WTC11 (cell line): ENCODE results near the gene DCLK1. TPM values are rescaled to one million over a fixed set of nuclear protein-coding genes. Genes with fewer than 3 reads are reported as not detected.
A peak's percentile ranks its signal among the peaks of the same experiment; 100 is the strongest.

Experiments
- ATAC-seq: fragments of 200-7000 bp; cut with Tn5 transposase; 2 replicates; pipeline ENCODE4 v1.10.0; 2021; ENCODE audit warnings: mild to moderate bottlenecking, moderate library complexity
- CTCF ChIA-PET: fragments of 300-600 bp; sonication (Branson Sonifier 250); formaldehyde crosslinking; loops from one replicate; lab custom pipeline; 2021; ENCODE audit warnings: antibody characterized with exemption; lab: Charles Lee
- POLR2A ChIA-PET: fragments of 350-600 bp; sonication (Branson Sonifier 250); formaldehyde crosslinking; loops from one replicate; lab custom pipeline; 2021; ENCODE audit warnings: antibody characterized with exemption; lab: Charles Lee
- DNase-seq: peaks from one replicate; pipeline ENCODE4 v3.0.0; 2021; ENCODE audit warnings: low spot score
- H3K27ac Mint-ChIP-seq: 2 replicates; pipeline ENCODE4 v1.8.0; 2021; ENCODE audit warnings: mixed read lengths
- H3K27me3 Mint-ChIP-seq: 2 replicates; pipeline ENCODE4 v1.8.0; 2021; ENCODE audit warnings: low read depth, mild to moderate bottlenecking, moderate library complexity, mixed read lengths
- H3K36me3 Mint-ChIP-seq: 2 replicates; pipeline ENCODE4 v1.8.0; 2021; ENCODE audit warnings: mixed read lengths
- H3K4me1 Mint-ChIP-seq: 2 replicates; pipeline ENCODE4 v1.8.0; 2022; ENCODE audit warnings: mixed read lengths
- H3K4me3 Mint-ChIP-seq: 2 replicates; pipeline ENCODE4 v1.8.0; 2021; ENCODE audit warnings: mild to moderate bottlenecking, moderate library complexity, mixed read lengths
- H3K9me3 Mint-ChIP-seq: 2 replicates; pipeline ENCODE4 v1.8.0; 2021; ENCODE audit warnings: mixed read lengths
- CBFB ChIP-seq: sonication (generic); formaldehyde crosslinking; IDR thresholded peaks from 2 replicates; pipeline ENCODE4 v1.8.1; 2022; ENCODE audit warnings: mild to moderate bottlenecking, low read depth, missing genetic modification reagents
- FOXK1 ChIP-seq: sonication (generic); formaldehyde crosslinking; IDR thresholded peaks from 2 replicates; pipeline ENCODE4 v1.8.0; 2022; ENCODE audit warnings: mild to moderate bottlenecking, moderate library complexity, missing genetic modification reagents
- FOXP1 ChIP-seq: sonication (generic); formaldehyde crosslinking; IDR thresholded peaks from 2 replicates; pipeline ENCODE4 v1.8.0; 2022; ENCODE audit warnings: missing genetic modification reagents, mild to moderate bottlenecking, moderate library complexity, borderline replicate concordance
- GRHL2 ChIP-seq: fragments of 250-450 bp; sonication (Bioruptor Pico); IDR thresholded peaks from 2 replicates; pipeline ENCODE4 v1.8.0; 2022; ENCODE audit warnings: mild to moderate bottlenecking, moderate library complexity; ENCODE audit not compliant: insufficient replicate concordance, severe bottlenecking
- NFATC4 ChIP-seq: fragments of 250-450 bp; sonication (Bioruptor Pico); IDR thresholded peaks from 2 replicates; pipeline ENCODE4 v1.9.0; 2021; ENCODE audit warnings: mild to moderate bottlenecking
- NR3C1 ChIP-seq: sonication (generic); formaldehyde crosslinking; conservative IDR thresholded peaks from 2 replicates; pipeline ENCODE4 v1.8.1; 2023; ENCODE audit warnings: low read depth, mild to moderate bottlenecking, missing genetic modification reagents
- OVOL2 ChIP-seq: fragments of 250-450 bp; sonication (Bioruptor Pico); IDR thresholded peaks from 2 replicates; pipeline ENCODE4 v1.9.0; 2021; ENCODE audit warnings: mild to moderate bottlenecking, borderline replicate concordance
- SMAD3 ChIP-seq: sonication (generic); formaldehyde crosslinking; IDR thresholded peaks from 2 replicates; pipeline ENCODE4 v1.8.0; 2022; ENCODE audit warnings: missing genetic modification reagents, mild to moderate bottlenecking, borderline replicate concordance
- TEAD1 ChIP-seq: sonication (generic); formaldehyde crosslinking; IDR thresholded peaks from 2 replicates; pipeline ENCODE4 v1.8.0; 2022; ENCODE audit warnings: mild to moderate bottlenecking, missing genetic modification reagents
- ZNF121 ChIP-seq: sonication (generic); formaldehyde crosslinking; IDR thresholded peaks from 2 replicates; pipeline ENCODE4 v1.8.0; 2023; ENCODE audit warnings: missing genetic modification reagents
- ZNF232 ChIP-seq: sonication (generic); formaldehyde crosslinking; IDR thresholded peaks from 2 replicates; pipeline ENCODE4 v1.8.0; 2022; ENCODE audit warnings: mild to moderate bottlenecking, missing genetic modification reagents
- total RNA-seq: library from RNA; stranded (reverse); gene quantifications from 3 replicates; pipeline ENCODE4 v1.2.3, GENCODE V29; 2021
- TF ChIP-seq, protein P1 (sequence below): sonication (generic); formaldehyde crosslinking; IDR thresholded peaks from 2 replicates; pipeline ENCODE4 v1.8.1; 2023; ENCODE audit warnings: mild to moderate bottlenecking, missing genetic modification reagents
- TF ChIP-seq, protein P2 (sequence below): sonication (generic); formaldehyde crosslinking; IDR thresholded peaks from 2 replicates; pipeline ENCODE4 v1.8.1; 2023; ENCODE audit warnings: mild to moderate bottlenecking, moderate library complexity, missing genetic modification reagents
- TF ChIP-seq, protein P3 (sequence below): sonication (generic); formaldehyde crosslinking; IDR thresholded peaks from 2 replicates; pipeline ENCODE4 v1.8.1; 2022; ENCODE audit warnings: mild to moderate bottlenecking, moderate library complexity, missing genetic modification reagents
- TF ChIP-seq, protein P4 (sequence below): sonication (generic); formaldehyde crosslinking; conservative IDR thresholded peaks from 2 replicates; pipeline ENCODE4 v1.8.1; 2023; ENCODE audit warnings: mild to moderate bottlenecking, low read depth, missing genetic modification reagents, moderate library complexity
- TF ChIP-seq, protein P5 (sequence below): fragments of 250-450 bp; sonication (Bioruptor Pico); IDR thresholded peaks from 2 replicates; pipeline ENCODE4 v1.9.0; 2021; ENCODE audit warnings: mild to moderate bottlenecking
- TF ChIP-seq, protein P6 (sequence below): sonication (generic); formaldehyde crosslinking; IDR thresholded peaks from 2 replicates; pipeline ENCODE4 v1.8.0; 2022; ENCODE audit warnings: mild to moderate bottlenecking, missing genetic modification reagents
- TF ChIP-seq, protein P7 (sequence below): sonication (generic); formaldehyde crosslinking; IDR thresholded peaks from 2 replicates; pipeline ENCODE4 v1.8.1; 2022; ENCODE audit warnings: missing genetic modification reagents, borderline replicate concordance
- TF ChIP-seq, protein P8 (sequence below): sonication (generic); formaldehyde crosslinking; IDR thresholded peaks from 2 replicates; pipeline ENCODE4 v1.8.0; 2022; ENCODE audit warnings: mild to moderate bottlenecking, missing genetic modification reagents

Gene DCLK1
- total RNA-seq, 1 experiment from 2014 or later = 18.5 TPM

DNA sequence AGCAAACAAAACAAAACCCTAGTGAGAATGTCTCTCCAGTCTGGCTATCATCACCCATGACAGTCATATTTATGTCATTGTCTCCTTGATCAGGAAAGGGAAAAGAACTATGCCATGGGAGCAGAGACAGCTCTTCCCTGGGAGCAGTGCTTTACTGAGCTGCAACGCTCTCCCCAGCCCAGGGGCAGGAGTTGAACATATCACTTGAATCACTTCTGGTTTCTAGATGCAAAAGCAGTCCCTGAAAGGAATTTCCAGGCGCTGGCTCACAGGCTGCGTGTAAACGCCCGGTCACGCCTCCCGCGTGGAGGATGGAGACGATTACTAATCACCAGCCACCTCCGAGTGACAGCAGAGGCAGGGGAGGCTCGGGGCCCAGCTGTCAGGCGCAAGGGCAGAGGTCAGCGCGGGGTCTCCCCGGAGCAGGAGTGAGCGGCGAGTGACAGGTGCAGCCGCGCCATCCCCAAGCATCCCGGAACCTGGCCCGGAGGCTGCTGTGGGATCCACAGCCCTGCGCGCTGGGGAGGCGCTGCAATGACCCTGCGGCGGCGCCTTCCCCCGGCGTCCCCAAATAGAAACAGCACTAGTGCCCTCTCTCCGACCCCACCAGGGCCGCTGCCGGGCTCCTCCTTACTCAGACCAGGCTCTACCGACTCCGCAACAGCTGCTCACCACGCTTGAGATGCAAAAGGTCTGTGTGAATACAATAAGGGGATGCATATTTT lies 23.5 kb upstream of the DCLK1 start:
- ChIA-PET POLR2A (no interaction called here), CTCF (no interaction called here)
- H3K4me3 Mint-ChIP-seq = peak overlapping the region; percentile 70
- peaks cover 9% of the 10 kb centered on the region; the same call in 1 of the 2 replicates for H3K36me3 Mint-ChIP-seq
- peak; percentile 96 for ATAC-seq
- H3K9me3 Mint-ChIP-seq = peaks cover 25% of the 10 kb centered on the region
- no peak overlapping the region for H3K27ac Mint-ChIP-seq
- H3K4me1 Mint-ChIP-seq = peaks cover 5% of the 10 kb centered on the region
- peak; percentile 62 for DNase-seq
- H3K27me3 Mint-ChIP-seq = peaks cover 16% of the 10 kb centered on the region
- TF ChIP-seq, protein P1, sequence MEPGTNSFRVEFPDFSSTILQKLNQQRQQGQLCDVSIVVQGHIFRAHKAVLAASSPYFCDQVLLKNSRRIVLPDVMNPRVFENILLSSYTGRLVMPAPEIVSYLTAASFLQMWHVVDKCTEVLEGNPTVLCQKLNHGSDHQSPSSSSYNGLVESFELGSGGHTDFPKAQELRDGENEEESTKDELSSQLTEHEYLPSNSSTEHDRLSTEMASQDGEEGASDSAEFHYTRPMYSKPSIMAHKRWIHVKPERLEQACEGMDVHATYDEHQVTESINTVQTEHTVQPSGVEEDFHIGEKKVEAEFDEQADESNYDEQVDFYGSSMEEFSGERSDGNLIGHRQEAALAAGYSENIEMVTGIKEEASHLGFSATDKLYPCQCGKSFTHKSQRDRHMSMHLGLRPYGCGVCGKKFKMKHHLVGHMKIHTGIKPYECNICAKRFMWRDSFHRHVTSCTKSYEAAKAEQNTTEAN (CRISPR knock-in tag) = no peak
- TF ChIP-seq FOXP1 (peak; percentile 68; the same call in 1 of the 2 replicates), SMAD3 (CRISPR knock-in tag) (no peak), NR3C1 (0 out of 2 replicates have a peak, but pooled peaks have one; percentile 30), OVOL2 (CRISPR knock-in tag) (no peak), ZNF232 (CRISPR knock-in tag) (no peak), TEAD1 (CRISPR knock-in tag) (no peak), ZNF121 (CRISPR knock-in tag) (0 out of 2 replicates have a peak, but pooled peaks have one; percentile 25), CBFB (CRISPR knock-in tag) (no peak), FOXK1 (0 out of 2 replicates have a peak, but pooled peaks have one; percentile 13)
- TF ChIP-seq, protein P2, sequence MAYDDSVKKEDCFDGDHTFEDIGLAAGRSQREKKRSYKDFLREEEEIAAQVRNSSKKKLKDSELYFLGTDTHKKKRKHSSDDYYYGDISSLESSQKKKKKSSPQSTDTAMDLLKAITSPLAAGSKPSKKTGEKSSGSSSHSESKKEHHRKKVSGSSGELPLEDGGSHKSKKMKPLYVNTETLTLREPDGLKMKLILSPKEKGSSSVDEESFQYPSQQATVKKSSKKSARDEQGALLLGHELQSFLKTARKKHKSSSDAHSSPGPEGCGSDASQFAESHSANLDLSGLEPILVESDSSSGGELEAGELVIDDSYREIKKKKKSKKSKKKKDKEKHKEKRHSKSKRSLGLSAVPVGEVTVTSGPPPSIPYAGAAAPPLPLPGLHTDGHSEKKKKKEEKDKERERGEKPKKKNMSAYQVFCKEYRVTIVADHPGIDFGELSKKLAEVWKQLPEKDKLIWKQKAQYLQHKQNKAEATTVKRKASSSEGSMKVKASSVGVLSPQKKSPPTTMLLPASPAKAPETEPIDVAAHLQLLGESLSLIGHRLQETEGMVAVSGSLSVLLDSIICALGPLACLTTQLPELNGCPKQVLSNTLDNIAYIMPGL (CRISPR knock-in tag) = 0 out of 2 replicates have a peak, but pooled peaks have one; percentile 23
- TF ChIP-seq, protein P3, sequence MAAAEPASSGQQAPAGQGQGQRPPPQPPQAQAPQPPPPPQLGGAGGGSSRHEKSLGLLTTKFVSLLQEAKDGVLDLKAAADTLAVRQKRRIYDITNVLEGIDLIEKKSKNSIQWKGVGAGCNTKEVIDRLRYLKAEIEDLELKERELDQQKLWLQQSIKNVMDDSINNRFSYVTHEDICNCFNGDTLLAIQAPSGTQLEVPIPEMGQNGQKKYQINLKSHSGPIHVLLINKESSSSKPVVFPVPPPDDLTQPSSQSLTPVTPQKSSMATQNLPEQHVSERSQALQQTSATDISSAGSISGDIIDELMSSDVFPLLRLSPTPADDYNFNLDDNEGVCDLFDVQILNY (CRISPR knock-in tag) = 0 out of 2 replicates have a peak, but pooled peaks have one; percentile 33
- TF ChIP-seq, protein P4, sequence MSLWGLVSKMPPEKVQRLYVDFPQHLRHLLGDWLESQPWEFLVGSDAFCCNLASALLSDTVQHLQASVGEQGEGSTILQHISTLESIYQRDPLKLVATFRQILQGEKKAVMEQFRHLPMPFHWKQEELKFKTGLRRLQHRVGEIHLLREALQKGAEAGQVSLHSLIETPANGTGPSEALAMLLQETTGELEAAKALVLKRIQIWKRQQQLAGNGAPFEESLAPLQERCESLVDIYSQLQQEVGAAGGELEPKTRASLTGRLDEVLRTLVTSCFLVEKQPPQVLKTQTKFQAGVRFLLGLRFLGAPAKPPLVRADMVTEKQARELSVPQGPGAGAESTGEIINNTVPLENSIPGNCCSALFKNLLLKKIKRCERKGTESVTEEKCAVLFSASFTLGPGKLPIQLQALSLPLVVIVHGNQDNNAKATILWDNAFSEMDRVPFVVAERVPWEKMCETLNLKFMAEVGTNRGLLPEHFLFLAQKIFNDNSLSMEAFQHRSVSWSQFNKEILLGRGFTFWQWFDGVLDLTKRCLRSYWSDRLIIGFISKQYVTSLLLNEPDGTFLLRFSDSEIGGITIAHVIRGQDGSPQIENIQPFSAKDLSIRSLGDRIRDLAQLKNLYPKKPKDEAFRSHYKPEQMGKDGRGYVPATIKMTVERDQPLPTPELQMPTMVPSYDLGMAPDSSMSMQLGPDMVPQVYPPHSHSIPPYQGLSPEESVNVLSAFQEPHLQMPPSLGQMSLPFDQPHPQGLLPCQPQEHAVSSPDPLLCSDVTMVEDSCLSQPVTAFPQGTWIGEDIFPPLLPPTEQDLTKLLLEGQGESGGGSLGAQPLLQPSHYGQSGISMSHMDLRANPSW (CRISPR knock-in tag) = no peak
- TF ChIP-seq, protein P5, sequence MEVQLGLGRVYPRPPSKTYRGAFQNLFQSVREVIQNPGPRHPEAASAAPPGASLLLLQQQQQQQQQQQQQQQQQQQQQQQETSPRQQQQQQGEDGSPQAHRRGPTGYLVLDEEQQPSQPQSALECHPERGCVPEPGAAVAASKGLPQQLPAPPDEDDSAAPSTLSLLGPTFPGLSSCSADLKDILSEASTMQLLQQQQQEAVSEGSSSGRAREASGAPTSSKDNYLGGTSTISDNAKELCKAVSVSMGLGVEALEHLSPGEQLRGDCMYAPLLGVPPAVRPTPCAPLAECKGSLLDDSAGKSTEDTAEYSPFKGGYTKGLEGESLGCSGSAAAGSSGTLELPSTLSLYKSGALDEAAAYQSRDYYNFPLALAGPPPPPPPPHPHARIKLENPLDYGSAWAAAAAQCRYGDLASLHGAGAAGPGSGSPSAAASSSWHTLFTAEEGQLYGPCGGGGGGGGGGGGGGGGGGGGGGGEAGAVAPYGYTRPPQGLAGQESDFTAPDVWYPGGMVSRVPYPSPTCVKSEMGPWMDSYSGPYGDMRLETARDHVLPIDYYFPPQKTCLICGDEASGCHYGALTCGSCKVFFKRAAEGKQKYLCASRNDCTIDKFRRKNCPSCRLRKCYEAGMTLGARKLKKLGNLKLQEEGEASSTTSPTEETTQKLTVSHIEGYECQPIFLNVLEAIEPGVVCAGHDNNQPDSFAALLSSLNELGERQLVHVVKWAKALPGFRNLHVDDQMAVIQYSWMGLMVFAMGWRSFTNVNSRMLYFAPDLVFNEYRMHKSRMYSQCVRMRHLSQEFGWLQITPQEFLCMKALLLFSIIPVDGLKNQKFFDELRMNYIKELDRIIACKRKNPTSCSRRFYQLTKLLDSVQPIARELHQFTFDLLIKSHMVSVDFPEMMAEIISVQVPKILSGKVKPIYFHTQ (CRISPR knock-in tag) = no peak
- TF ChIP-seq, all 79 proteins: peak for 6

DNA sequence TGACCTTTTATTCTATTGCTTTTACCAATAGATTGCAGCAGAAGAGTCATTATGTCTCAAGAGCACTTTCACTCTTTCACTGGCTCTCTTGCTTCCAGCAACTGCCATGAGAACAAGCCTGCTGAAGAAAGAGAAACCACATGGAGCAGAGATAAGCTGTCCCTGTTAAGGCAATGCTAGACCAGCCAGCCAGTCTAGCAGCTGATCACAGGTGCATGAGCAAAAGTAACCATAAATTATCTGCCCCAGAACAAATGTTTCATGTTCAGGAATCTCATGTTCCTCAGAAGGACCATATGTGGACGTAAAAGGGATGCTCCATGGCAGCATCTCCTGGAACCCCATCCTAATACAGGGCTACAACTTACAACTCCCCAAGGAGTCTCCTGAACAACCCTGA lies 20.4 kb upstream of the DCLK1 start:
- Mint-ChIP-seq H3K9me3 (peaks cover 28% of the 10 kb centered on the region), H3K4me1 (peaks cover 5% of the 10 kb centered on the region), H3K4me3 (no peak overlapping the region), H3K36me3 (peaks cover 10% of the 10 kb centered on the region; the same call in 1 of the 2 replicates), H3K27me3 (peaks cover 16% of the 10 kb centered on the region), H3K27ac (no peak overlapping the region)
- ATAC-seq (no peak), DNase-seq (no peak)
- CTCF ChIA-PET = no interaction called here
- POLR2A ChIA-PET = no interaction called here
- TF ChIP-seq, protein P6, sequence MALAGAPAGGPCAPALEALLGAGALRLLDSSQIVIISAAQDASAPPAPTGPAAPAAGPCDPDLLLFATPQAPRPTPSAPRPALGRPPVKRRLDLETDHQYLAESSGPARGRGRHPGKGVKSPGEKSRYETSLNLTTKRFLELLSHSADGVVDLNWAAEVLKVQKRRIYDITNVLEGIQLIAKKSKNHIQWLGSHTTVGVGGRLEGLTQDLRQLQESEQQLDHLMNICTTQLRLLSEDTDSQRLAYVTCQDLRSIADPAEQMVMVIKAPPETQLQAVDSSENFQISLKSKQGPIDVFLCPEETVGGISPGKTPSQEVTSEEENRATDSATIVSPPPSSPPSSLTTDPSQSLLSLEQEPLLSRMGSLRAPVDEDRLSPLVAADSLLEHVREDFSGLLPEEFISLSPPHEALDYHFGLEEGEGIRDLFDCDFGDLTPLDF (CRISPR knock-in tag) = no peak
- no peak for TF ChIP-seq NFATC4 (CRISPR knock-in tag)
- TF ChIP-seq, protein P7, sequence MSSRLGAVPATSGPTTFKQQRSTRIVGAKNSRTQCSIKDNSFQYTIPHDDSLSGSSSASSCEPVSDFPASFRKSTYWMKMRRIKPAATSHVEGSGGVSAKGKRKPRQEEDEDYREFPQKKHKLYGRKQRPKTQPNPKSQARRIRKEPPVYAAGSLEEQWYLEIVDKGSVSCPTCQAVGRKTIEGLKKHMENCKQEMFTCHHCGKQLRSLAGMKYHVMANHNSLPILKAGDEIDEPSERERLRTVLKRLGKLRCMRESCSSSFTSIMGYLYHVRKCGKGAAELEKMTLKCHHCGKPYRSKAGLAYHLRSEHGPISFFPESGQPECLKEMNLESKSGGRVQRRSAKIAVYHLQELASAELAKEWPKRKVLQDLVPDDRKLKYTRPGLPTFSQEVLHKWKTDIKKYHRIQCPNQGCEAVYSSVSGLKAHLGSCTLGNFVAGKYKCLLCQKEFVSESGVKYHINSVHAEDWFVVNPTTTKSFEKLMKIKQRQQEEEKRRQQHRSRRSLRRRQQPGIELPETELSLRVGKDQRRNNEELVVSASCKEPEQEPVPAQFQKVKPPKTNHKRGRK (CRISPR knock-in tag) = no peak
- TF ChIP-seq, protein P8, sequence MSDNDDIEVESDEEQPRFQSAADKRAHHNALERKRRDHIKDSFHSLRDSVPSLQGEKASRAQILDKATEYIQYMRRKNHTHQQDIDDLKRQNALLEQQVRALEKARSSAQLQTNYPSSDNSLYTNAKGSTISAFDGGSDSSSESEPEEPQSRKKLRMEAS = no peak
- no peak for TF ChIP-seq GRHL2 (CRISPR knock-in tag)
- no peak for TF ChIP-seq FOXK1
